Thyroid gland (tissue), 4 donors: ENCODE measurements around the gene PLEKHH1. TPM values are rescaled to one million over a fixed set of nuclear protein-coding genes. Genes with fewer than 3 reads are reported as not detected.

Experiments
- DNase-seq, 2 donors: peaks; one replicate each; pipeline ENCODE4 v3.0.0-alpha.2; 2019
- H3K27ac ChIP-seq, 3 donors: fragments of 200-600 bp; sonication (generic); 1 replicate in 2 of 3; 2 replicates in 1 of 3; pipeline ENCODE4 v1.5.1; 2016 to 2019; ENCODE audit warnings: mild to moderate bottlenecking in 1 of 3, moderate library complexity in 1 of 3
- H3K27me3 ChIP-seq: fragments of 200-600 bp; sonication (generic); one replicate; pipeline ENCODE4 v1.5.1; 2019
- H3K36me3 ChIP-seq, 2 donors: fragments of 200-600 bp; sonication (generic); one replicate each; pipeline ENCODE4 v1.5.1; 2016 to 2019
- H3K4me1 ChIP-seq, 2 donors: fragments of 200-600 bp; sonication (generic); one replicate each; pipeline ENCODE4 v1.5.1; 2017 to 2019
- H3K4me3 ChIP-seq, 3 donors: fragments of 200-600 bp; sonication (generic); replicated peaks in 1 of 3; 1 replicate in 2 of 3; 2 replicates in 1 of 3; pipeline ENCODE4 v1.5.1; 2016; ENCODE audit warnings: mild to moderate bottlenecking in 1 of 3
- H3K9me3 ChIP-seq: fragments of 200-600 bp; sonication (generic); one replicate; pipeline ENCODE4 v1.5.1; 2017
- POLR2A ChIP-seq, 2 donors: fragments of 450-650 bp; IDR thresholded peaks; one replicate each; pipeline ENCODE4 v1.6.1; 2017; ENCODE audit warnings: antibody characterized with exemption in 2 of 2, mild to moderate bottlenecking in 2 of 2, moderate library complexity in 1 of 2
- WGBS, 2 donors: methylation state at CpG; one replicate each; pipeline ENCODE4 v1.1.5; 2017; 5-methylcytosine and 5-hydroxymethylcytosine counted together
- intact Hi-C: fragments of 100-400 bp; cut with DNase I; formaldehyde crosslinking; loops from one replicate; pipeline ENCODE4 v1.15.1; 2023
- total RNA-seq, 4 donors: library from RNA; depleted of rRNA; stranded (reverse); fragments of >200 nt; gene quantifications; one replicate each; pipeline ENCODE4 v1.2.3, GENCODE V29; 2016
- TF ChIP-seq, protein P1 (sequence below), 6 experiments: fragments of 200-600 bp in 3 of 6; fragments of 450-650 bp in 3 of 6; sonication (generic) in 3 of 6; IDR thresholded peaks; one replicate each; pipeline ENCODE4 v1.5.1; 2016 to 2019; ENCODE audit warnings: antibody characterized with exemption in 6 of 6, mild to moderate bottlenecking in 2 of 6, inconsistent platforms in 1 of 6, moderate library complexity in 1 of 6

Gene PLEKHH1
- 100 to 1,000 TPM; 225 to 336 (median 241) TPM for total RNA-seq

DNA sequence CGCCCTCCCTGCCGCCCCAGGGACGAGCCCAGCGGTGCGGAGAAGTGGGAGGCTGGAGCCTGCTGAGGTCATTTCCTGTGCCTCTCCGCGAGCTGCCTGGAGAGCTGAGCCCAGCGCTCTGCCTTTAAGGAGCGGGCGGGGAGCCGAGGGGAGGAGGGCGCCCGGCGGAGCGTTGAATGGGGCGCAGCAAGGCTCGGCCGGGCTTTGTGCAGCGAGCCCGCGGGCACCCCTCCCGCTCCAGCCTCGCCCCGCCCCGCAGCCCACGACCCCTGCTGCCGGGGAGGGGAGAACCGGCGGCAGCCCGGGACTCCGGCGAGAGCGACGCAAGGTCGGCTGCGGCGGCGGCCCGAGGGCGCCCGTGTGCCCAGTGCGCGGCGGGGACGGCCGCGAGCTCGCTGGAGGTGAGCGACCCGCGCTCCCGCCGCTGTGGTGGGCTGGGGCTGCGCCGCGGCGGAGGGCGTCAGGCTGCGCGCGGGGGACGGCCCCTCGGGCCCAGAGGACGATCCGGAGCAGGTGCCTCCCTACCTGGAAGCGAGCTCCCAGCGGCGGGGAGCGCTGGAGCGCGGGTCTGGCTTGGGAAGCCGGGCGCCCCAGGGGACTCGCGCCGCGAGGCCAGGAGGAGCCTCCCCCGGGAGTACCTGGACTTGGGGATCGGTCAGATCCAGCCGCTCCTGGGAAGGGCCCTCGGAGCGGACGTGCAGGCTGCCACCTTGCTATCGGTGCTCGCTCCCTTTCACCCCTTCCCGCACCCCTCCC, at the start of gene PLEKHH1:
Gene PLEKHH1 (plus strand): TSS at position 293 of the 756 bp plus-strand sequence. CDS start 8,578 bp downstream, outside the sequence.
- no peaks in the 10 kb centered on the region for H3K36me3 ChIP-seq
- peak within 1 kb of the TSS; percentile 16 to 55 (median 35) for H3K4me3 ChIP-seq
- H3K9me3 ChIP-seq: no peaks in the 10 kb centered on the region
- H3K27me3 ChIP-seq: no peaks in the 10 kb centered on the region
- DNase-seq: peak; percentile 93 to 94
- 0% methylated on average over 5 to 12 of the region's 86 CpGs for WGBS, 2 donors
- H3K4me1 ChIP-seq: peaks cover 54 to 62% of the 10 kb centered on the region in 2 donors
- TF ChIP-seq POLR2A (IDR thresholded peaks at IDR 0.05): peak; percentile 58 to 95
- TF ChIP-seq, protein P1, sequence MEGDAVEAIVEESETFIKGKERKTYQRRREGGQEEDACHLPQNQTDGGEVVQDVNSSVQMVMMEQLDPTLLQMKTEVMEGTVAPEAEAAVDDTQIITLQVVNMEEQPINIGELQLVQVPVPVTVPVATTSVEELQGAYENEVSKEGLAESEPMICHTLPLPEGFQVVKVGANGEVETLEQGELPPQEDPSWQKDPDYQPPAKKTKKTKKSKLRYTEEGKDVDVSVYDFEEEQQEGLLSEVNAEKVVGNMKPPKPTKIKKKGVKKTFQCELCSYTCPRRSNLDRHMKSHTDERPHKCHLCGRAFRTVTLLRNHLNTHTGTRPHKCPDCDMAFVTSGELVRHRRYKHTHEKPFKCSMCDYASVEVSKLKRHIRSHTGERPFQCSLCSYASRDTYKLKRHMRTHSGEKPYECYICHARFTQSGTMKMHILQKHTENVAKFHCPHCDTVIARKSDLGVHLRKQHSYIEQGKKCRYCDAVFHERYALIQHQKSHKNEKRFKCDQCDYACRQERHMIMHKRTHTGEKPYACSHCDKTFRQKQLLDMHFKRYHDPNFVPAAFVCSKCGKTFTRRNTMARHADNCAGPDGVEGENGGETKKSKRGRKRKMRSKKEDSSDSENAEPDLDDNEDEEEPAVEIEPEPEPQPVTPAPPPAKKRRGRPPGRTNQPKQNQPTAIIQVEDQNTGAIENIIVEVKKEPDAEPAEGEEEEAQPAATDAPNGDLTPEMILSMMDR (IDR thresholded peaks at IDR 0.05): no peak
- peak within 1 kb of the TSS; percentile 90 to 94 (median 90) for H3K27ac ChIP-seq
- intact Hi-C loops: no loop called here

DNA sequence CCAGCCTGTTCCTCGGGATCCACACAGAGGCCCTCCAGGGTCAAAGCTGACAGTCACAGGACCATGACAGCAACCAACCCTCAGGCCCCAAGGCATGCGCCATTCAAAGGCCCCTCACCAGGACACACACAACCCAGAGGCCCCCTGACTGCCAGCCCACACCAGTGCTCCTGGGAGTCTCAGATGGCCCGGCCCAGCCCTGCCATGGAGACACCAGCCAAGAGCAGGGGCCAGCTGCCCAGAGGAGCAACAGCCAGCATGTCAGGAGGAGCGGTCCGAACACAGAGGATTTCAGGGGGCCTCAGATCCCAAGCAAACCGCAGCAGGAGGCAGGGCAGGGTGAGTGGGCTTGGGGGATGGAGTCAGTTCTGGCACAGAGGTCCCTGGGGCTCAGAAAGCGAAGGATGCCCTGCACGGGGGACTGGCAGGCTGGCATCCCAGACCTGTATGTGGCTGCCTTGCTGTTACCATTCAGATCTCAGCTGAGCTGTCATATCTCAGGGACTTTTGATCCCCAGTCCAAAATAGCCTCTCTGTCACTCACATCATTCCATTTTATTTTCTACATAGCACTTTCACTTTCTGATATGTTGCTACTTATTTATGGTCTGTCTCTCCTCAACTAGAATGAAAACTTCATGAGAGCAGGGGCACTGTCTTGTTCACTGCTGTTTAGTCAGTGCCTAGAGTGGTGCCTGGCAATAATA, 49.4 kb upstream of the PLEKHH1 start:
- no peaks in the 10 kb centered on the region for H3K27me3 ChIP-seq
- TF ChIP-seq, protein P1 (IDR thresholded peaks at IDR 0.05): no peak
- no peak for TF ChIP-seq POLR2A (IDR thresholded peaks at IDR 0.05)
- H3K4me3 ChIP-seq: no peak overlapping the region
- H3K4me1 ChIP-seq: peaks cover 2 to 8% of the 10 kb centered on the region in 2 donors
- 78 to 92% methylated on average over 7 of the region's 8 CpGs for WGBS, 2 donors
- H3K27ac ChIP-seq: no peak overlapping the region
- H3K36me3 ChIP-seq: no peaks in the 10 kb centered on the region
- intact Hi-C loops: no loop called here
- H3K9me3 ChIP-seq: no peaks in the 10 kb centered on the region
- no peak for DNase-seq

DNA sequence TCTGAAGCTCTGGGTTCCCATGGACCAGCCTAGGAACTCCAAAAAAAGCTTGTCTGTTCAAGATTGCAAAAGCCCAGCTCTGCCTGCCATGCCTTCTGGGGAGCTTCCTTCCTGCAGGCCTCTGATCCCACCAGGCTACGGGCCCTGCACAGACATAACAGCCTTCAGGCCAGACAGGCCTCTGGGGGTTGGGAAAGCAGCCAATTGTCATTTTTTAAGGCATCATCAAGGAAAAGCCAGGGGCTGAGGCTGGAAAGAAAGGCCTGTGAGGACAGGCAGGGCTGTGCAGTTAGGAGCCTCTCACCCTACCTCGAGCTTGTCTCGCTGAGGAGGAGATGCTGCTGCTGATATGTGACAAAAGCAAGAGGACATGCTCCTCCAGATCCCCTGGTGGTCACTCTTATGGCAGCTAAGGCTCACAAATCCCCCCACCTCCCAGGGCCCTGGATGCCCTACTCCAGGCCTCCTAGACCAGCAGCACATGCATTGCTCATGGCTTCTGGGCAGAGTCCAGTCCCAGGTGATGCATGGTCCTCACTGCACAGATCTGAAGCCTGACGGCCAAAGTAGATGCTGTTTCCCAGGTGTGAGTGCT, 47.5 kb upstream of the PLEKHH1 start:
- TF ChIP-seq POLR2A (IDR thresholded peaks at IDR 0.05): no peak
- 89 to 92% methylated on average over 2 to 4 of the region's 4 CpGs for WGBS, 2 donors

DNA sequence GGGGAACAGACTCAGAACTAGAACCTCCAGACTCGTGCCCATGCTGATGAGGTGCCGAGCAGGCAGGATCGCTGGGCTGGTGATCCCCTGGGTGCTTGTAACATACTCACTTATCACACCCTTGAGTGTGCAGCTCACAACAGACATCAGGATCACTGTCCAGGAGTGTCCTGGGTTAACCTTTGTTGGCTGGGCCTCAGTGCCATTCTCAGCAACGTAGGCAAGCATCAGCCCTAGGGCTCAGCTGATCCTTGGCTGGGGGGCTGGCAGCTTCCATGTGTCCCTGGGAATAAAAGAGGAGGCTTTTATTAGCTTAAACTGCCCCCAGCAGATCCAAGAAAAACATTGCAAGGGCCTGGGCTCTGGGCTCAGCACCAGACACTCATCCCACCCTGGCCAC, 46.2 kb upstream of the PLEKHH1 start:
- no peaks in the 10 kb centered on the region for H3K27me3 ChIP-seq
- intact Hi-C loops: no loop called here
- no peak overlapping the region for H3K4me3 ChIP-seq
- DNase-seq: no peak
- peaks cover 0 to 3% of the 10 kb centered on the region in 2 donors for H3K4me1 ChIP-seq
- 66 to 86% methylated on average over 3 to 4 of the region's 4 CpGs for WGBS, 2 donors
- H3K9me3 ChIP-seq: no peaks in the 10 kb centered on the region
- TF ChIP-seq POLR2A (IDR thresholded peaks at IDR 0.05): no peak
- TF ChIP-seq, protein P1 (IDR thresholded peaks at IDR 0.05): no peak
- no peak overlapping the region for H3K27ac ChIP-seq
- H3K36me3 ChIP-seq: no peaks in the 10 kb centered on the region

More for the DNA sequence above, 47.5 kb upstream of the PLEKHH1 start:
- intact Hi-C loops: no loop called here
- H3K4me1 ChIP-seq: peaks cover 0 to 3% of the 10 kb centered on the region in 2 donors
- no peaks in the 10 kb centered on the region for H3K27me3 ChIP-seq
- no peak overlapping the region for H3K27ac ChIP-seq
- no peaks in the 10 kb centered on the region for H3K36me3 ChIP-seq
- no peak for DNase-seq
- no peak overlapping the region for H3K4me3 ChIP-seq
- no peaks in the 10 kb centered on the region for H3K9me3 ChIP-seq

DNA sequence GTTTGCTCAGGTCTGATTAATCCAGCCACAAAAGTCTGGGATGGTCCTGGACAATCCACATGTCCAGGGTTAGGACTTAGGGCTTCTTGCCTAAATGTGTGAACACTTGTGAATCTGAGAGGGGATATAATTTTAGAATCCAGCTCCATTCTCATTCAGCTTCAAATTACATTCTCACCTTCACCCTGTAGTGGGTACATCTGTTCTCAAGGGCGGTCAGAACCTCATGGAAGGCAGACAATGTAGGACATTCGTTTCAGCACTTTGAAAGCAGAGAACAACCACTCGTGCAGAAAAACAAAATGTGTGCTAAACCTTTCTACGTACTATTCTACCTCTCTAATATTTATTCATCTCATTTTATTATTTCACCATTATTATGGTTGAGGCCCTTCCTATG, 45.8 kb upstream of the PLEKHH1 start:
- H3K27me3 ChIP-seq: no peaks in the 10 kb centered on the region
- H3K9me3 ChIP-seq: no peaks in the 10 kb centered on the region
- no peak for TF ChIP-seq POLR2A (IDR thresholded peaks at IDR 0.05)
- TF ChIP-seq, protein P1 (IDR thresholded peaks at IDR 0.05): no peak
- no peak overlapping the region for H3K4me3 ChIP-seq
- 76 to 94% methylated on average over 4 of the region's 4 CpGs for WGBS, 2 donors
- H3K27ac ChIP-seq: no peak overlapping the region
- DNase-seq: no peak
- H3K4me1 ChIP-seq: peaks cover 0 to 3% of the 10 kb centered on the region in 2 donors
- intact Hi-C loops: no loop called here
- no peaks in the 10 kb centered on the region for H3K36me3 ChIP-seq
